ENCODE data around the gene ZBTB16.

GRCh38 chr11:114242032-114242431 lies 182.5 kb downstream of the ZBTB16 start:
- TF ChIP-seq RCOR1 (IDR thresholded peaks at IDR 0.05; ENCODE audit: insufficient replicate concordance, low read length) (no peak), CTCF (conservative IDR thresholded peaks at IDR 0.05; ENCODE audit: low read depth, low read length) (no peak), POLR2A (IDR thresholded peaks at IDR 0.05; ENCODE audit: low read depth, low read length) (no peak)

All from IMR-90 (cell line).